Activated CD4-positive, alpha-beta T cell treated with anti-CD3 and anti-CD28 coated beads for 36 hours (primary cell): ENCODE data around the gene KMT2C. TPM values are rescaled to one million over a fixed set of nuclear protein-coding genes. Genes with fewer than 3 reads are reported as not detected.
A peak's percentile ranks its signal among the peaks of the same experiment; 100 is the strongest.
"Not testable (repeated sequence)": the region's sequence is repeated elsewhere in the genome, so short reads cannot be mapped to it uniquely, and the experiment has no call there.

Source experiments
- ATAC-seq: fragments of 200-7000 bp; cut with Tn5 transposase; one replicate; pipeline ENCODE4 v1.10.0; 2021; ENCODE audit warnings: mild to moderate bottlenecking, moderate library complexity
- CTCF ChIA-PET: fragments of 350-600 bp; sonication (Branson Sonifier 250); formaldehyde crosslinking; loops from one replicate; lab custom pipeline; 2021; ENCODE audit warnings: antibody characterized with exemption; lab: Charles Lee
- POLR2A ChIA-PET: fragments of 350-600 bp; sonication (Branson Sonifier 250); formaldehyde crosslinking; loops from one replicate; lab custom pipeline; 2021; ENCODE audit warnings: antibody characterized with exemption, inconsistent platforms; lab: Charles Lee
- DNase-seq: peaks from one replicate; pipeline ENCODE4 v3.0.0-alpha.2; 2020
- H3K27ac Mint-ChIP-seq: one replicate; pipeline ENCODE4 v1.8.0; 2021; ENCODE audit warnings: mixed read lengths
- H3K27me3 Mint-ChIP-seq: one replicate; pipeline ENCODE4 v1.8.0; 2021; ENCODE audit warnings: mixed read lengths
- H3K36me3 Mint-ChIP-seq: one replicate; pipeline ENCODE4 v1.8.0; 2021; ENCODE audit warnings: low read depth, mixed read lengths
- H3K4me1 Mint-ChIP-seq: one replicate; pipeline ENCODE4 v1.8.0; 2021; ENCODE audit warnings: mixed read lengths
- H3K4me3 Mint-ChIP-seq: one replicate; pipeline ENCODE4 v1.8.0; 2021; ENCODE audit warnings: mild to moderate bottlenecking, moderate library complexity, mixed read lengths
- H3K9me3 Mint-ChIP-seq: one replicate; pipeline ENCODE4 v1.8.0; 2021; ENCODE audit warnings: low read depth, mixed read lengths
- intact Hi-C, 2 experiments: fragments of 100-400 bp; cut with DNase I in 1 of 2; cut with micrococcal nuclease in 1 of 2; formaldehyde crosslinking; loops; one replicate each; pipeline versions ENCODE4 v1.14.2 to v1.15.1; 2022 to 2024; cut with DNase I, micrococcal nuclease
- total RNA-seq, 2 experiments: library from RNA; stranded (reverse); gene quantifications; one replicate each; pipeline ENCODE4 v1.2.3, GENCODE V29; 2021

Gene KMT2C
- total RNA-seq = 10 to 100 TPM; 35.9 to 42.7 TPM

GRCh38 chr7:152435384-152436110, at the start of gene KMT2C:
TSS of gene KMT2C (minus strand) at chr7:152436003. CDS start at chr7:152435786, 217 bp downstream.
- no peaks in the 10 kb centered on the region for H3K27me3 Mint-ChIP-seq
- ChIA-PET CTCF (interaction anchor here (1.5 to 1.7 kb wide), 2 partner anchors 27 to 98 kb away, joined by 4 to 6 read pairs; no protein-coding TSS in a partner anchor), POLR2A (interaction anchor here (1.6 kb wide), 1 partner anchor 29 kb away, joined by 6 read pairs; no protein-coding TSS in a partner anchor)

GRCh38 chr7:152481082-152481481, 45.3 kb upstream of the KMT2C start:
- H3K27me3 Mint-ChIP-seq = no peaks in the 10 kb centered on the region
- no peaks in the 10 kb centered on the region for H3K9me3 Mint-ChIP-seq
- CTCF ChIA-PET = interaction anchor here (0.7 kb wide), 1 partner anchor 76 kb away, joined by 3 read pairs; no protein-coding TSS in a partner anchor
- H3K36me3 Mint-ChIP-seq = no peaks in the 10 kb centered on the region
- no peak for ATAC-seq
- DNase-seq = no peak
- POLR2A ChIA-PET = no interaction called here
- no peak overlapping the region for H3K27ac Mint-ChIP-seq
- H3K4me1 Mint-ChIP-seq = no peaks in the 10 kb centered on the region
- no peak overlapping the region for H3K4me3 Mint-ChIP-seq
- intact Hi-C loops = no loop called here

More at GRCh38 chr7:152435384-152436110, at the start of gene KMT2C:
- Mint-ChIP-seq H3K4me1 (peaks cover 26% of the 10 kb centered on the region), H3K27ac (peak within 1 kb of the TSS; percentile 90), H3K9me3 (no peaks in the 10 kb centered on the region), H3K36me3 (peaks cover 4% of the 10 kb centered on the region), H3K4me3 (peak within 1 kb of the TSS; percentile 87)
- ATAC-seq (peak; percentile 18), DNase-seq (peak; percentile 71)
- intact Hi-C loops = loop anchor here (1.0 to 10.0 kb wide), 9 partner anchors 28 to 1091 kb away; partner anchors contain the start of genes XRCC2 (in 2 of the 2), GALNT11 (in 1 of the 2), NUB1 (in 1 of the 2) and PRKAG2 (in 1 of the 2)

GRCh38 chr7:152480664-152481063, 44.9 kb upstream of the KMT2C start:
- intact Hi-C loops = no loop called here
- Mint-ChIP-seq H3K27me3 (no peaks in the 10 kb centered on the region), H3K4me3 (no peak overlapping the region), H3K27ac (no peak overlapping the region), H3K4me1 (no peaks in the 10 kb centered on the region), H3K36me3 (no peaks in the 10 kb centered on the region), H3K9me3 (no peaks in the 10 kb centered on the region)
- ATAC-seq = no peak
- no peak for DNase-seq
- CTCF ChIA-PET = no interaction called here
- POLR2A ChIA-PET = no interaction called here

- intact Hi-C loops = no loop called here
- no peak overlapping the region for H3K27ac Mint-ChIP-seq
- no peaks in the 10 kb centered on the region for H3K36me3 Mint-ChIP-seq
- no peaks in the 10 kb centered on the region for H3K27me3 Mint-ChIP-seq
- DNase-seq (no peak), ATAC-seq (no peak)
- CTCF ChIA-PET = no interaction called here
- no peaks in the 10 kb centered on the region for H3K9me3 Mint-ChIP-seq
- no peak overlapping the region for H3K4me3 Mint-ChIP-seq
- H3K4me1 Mint-ChIP-seq = no peaks in the 10 kb centered on the region
- POLR2A ChIA-PET = no interaction called here
These were observed 43.8 kb upstream of the KMT2C start for GRCh38 chr7:152479595-152479994.

GRCh38 chr7:152478140-152478539, 42.3 kb upstream of the KMT2C start:
- DNase-seq (no peak), ATAC-seq (no peak)
- intact Hi-C loops = no loop called here
- no peaks in the 10 kb centered on the region for H3K4me1 Mint-ChIP-seq
- no peaks in the 10 kb centered on the region for H3K9me3 Mint-ChIP-seq
- no peak overlapping the region for H3K4me3 Mint-ChIP-seq
- H3K36me3 Mint-ChIP-seq = no peaks in the 10 kb centered on the region
- ChIA-PET POLR2A (no interaction called here), CTCF (interaction anchor here (0.7 kb wide), 1 partner anchor 275 kb away, joined by 3 read pairs; no protein-coding TSS in a partner anchor)
- H3K27ac Mint-ChIP-seq = no peak overlapping the region
- H3K27me3 Mint-ChIP-seq = no peaks in the 10 kb centered on the region

- ChIA-PET CTCF (interaction anchor here (0.7 to 1.2 kb wide), 2 partner anchors 15 to 1544 kb away, joined by 3 to 4 read pairs; no protein-coding TSS in a partner anchor), POLR2A (interaction anchor here (0.6 to 0.7 kb wide), 2 partner anchors 162 to 1023 kb away, joined by 3 to 5 read pairs; no protein-coding TSS in a partner anchor)
- Mint-ChIP-seq H3K27ac (no peak overlapping the region), H3K4me1 (no peaks in the 10 kb centered on the region), H3K9me3 (no peaks in the 10 kb centered on the region), H3K4me3 (no peak overlapping the region), H3K27me3 (no peaks in the 10 kb centered on the region), H3K36me3 (no peaks in the 10 kb centered on the region)
- intact Hi-C loops = no loop called here
- DNase-seq (no peak), ATAC-seq (no peak)
These were observed 41.3 kb upstream of the KMT2C start for GRCh38 chr7:152477079-152477478.

GRCh38 chr7:152476551-152476950, 40.7 kb upstream of the KMT2C start:
- Mint-ChIP-seq H3K4me1 (no peaks in the 10 kb centered on the region), H3K9me3 (peaks cover under 1% of the 10 kb centered on the region), H3K27ac (no peak overlapping the region), H3K27me3 (no peaks in the 10 kb centered on the region), H3K36me3 (no peaks in the 10 kb centered on the region), H3K4me3 (no peak overlapping the region)
- DNase-seq (no peak), ATAC-seq (no peak)
- intact Hi-C loops = no loop called here
- CTCF ChIA-PET = interaction anchor here (0.7 to 1.2 kb wide), 2 partner anchors 16 to 1544 kb away, joined by 3 to 4 read pairs; no protein-coding TSS in a partner anchor
- POLR2A ChIA-PET = interaction anchor here (0.6 to 0.7 kb wide), 2 partner anchors 161 to 1023 kb away, joined by 3 to 5 read pairs; no protein-coding TSS in a partner anchor

- POLR2A ChIA-PET, H3K4me1 Mint-ChIP-seq, H3K27me3 Mint-ChIP-seq, DNase-seq, H3K4me3 Mint-ChIP-seq, intact Hi-C loops, H3K36me3 Mint-ChIP-seq, ATAC-seq, H3K27ac Mint-ChIP-seq: not testable (repeated sequence)
- peaks cover 13% of the 10 kb centered on the region for H3K9me3 Mint-ChIP-seq
- CTCF ChIA-PET = interaction anchor here (1.4 kb wide), 1 partner anchor 22 kb away, joined by 4 read pairs; no protein-coding TSS in a partner anchor
These were observed 35.3 kb upstream of the KMT2C start for GRCh38 chr7:152471023-152471620.

- ATAC-seq, H3K36me3 Mint-ChIP-seq, H3K27me3 Mint-ChIP-seq, H3K4me1 Mint-ChIP-seq, H3K27ac Mint-ChIP-seq, intact Hi-C loops, POLR2A ChIA-PET, H3K4me3 Mint-ChIP-seq, DNase-seq: not testable (repeated sequence)
- peaks cover 13% of the 10 kb centered on the region for H3K9me3 Mint-ChIP-seq
- CTCF ChIA-PET = interaction anchor here (1.4 kb wide), 1 partner anchor 22 kb away, joined by 4 read pairs; no protein-coding TSS in a partner anchor
These were observed 34.6 kb upstream of the KMT2C start for GRCh38 chr7:152470251-152471022.

GRCh38 chr7:152469576-152469975, 33.8 kb upstream of the KMT2C start:
- CTCF ChIA-PET, ATAC-seq: not testable (repeated sequence)
- intact Hi-C loops = loop anchor here in 1 of 2 experiments (10.0 kb wide), 1 partner anchor 955 kb away; the partner anchor contains the start of gene RHEB

GRCh38 chr7:152467225-152467624, 31.4 kb upstream of the KMT2C start:
- DNase-seq = no peak
- Mint-ChIP-seq H3K9me3 (peaks cover 13% of the 10 kb centered on the region), H3K4me1 (peaks cover 5% of the 10 kb centered on the region), H3K27me3 (no peaks in the 10 kb centered on the region), H3K27ac (no peak overlapping the region), H3K36me3 (peaks cover 2% of the 10 kb centered on the region), H3K4me3 (no peak overlapping the region)
- intact Hi-C loops = loop anchor here in 1 of 2 experiments (10.0 kb wide), 1 partner anchor 952 kb away; the partner anchor contains the start of gene RHEB
- ATAC-seq = no peak
- ChIA-PET CTCF (no interaction called here), POLR2A (no interaction called here)

More at GRCh38 chr7:152469576-152469975, 33.8 kb upstream of the KMT2C start:
- H3K4me3 Mint-ChIP-seq, H3K36me3 Mint-ChIP-seq, H3K27me3 Mint-ChIP-seq, H3K4me1 Mint-ChIP-seq, DNase-seq, H3K27ac Mint-ChIP-seq, POLR2A ChIA-PET: not testable (repeated sequence)
- H3K9me3 Mint-ChIP-seq = peaks cover 13% of the 10 kb centered on the region
